Natural killer cell (primary cell): ENCODE measurements around the gene TNNT3. TPM values are rescaled to one million over a fixed set of nuclear protein-coding genes. Genes with fewer than 3 reads are reported as not detected.

ENCODE experiments used
- ATAC-seq, 3 donors: fragments of 150-1000 bp in 2 of 3; fragments of 200-7000 bp in 1 of 3; cut with Tn5 transposase; 1 replicate in 1 of 3; 2 replicates in 2 of 3; pipeline ENCODE4 v1.10.0; 2021; ENCODE audit warnings: mild to moderate bottlenecking in 2 of 3, moderate library complexity in 2 of 3
- DNase-seq, 2 donors: peaks; one replicate each; pipeline versions ENCODE4 v3.0.0 to v3.0.0-alpha.2; 2013 to 2021; ENCODE audit warnings: mixed read lengths in 1 of 2
- H3K27ac ChIP-seq: one replicate; pipeline ENCODE4 v1.5.1; 2013; ENCODE audit warnings: mild to moderate bottlenecking, low read length
- H3K27me3 ChIP-seq: one replicate; pipeline ENCODE4 v1.6.1; 2013; ENCODE audit warnings: low read length; ENCODE audit not compliant: control insufficient read depth, insufficient read depth
- H3K36me3 ChIP-seq: one replicate; pipeline ENCODE4 v1.6.1; 2013; ENCODE audit warnings: low read length; ENCODE audit not compliant: control insufficient read depth, insufficient read depth
- H3K4me1 ChIP-seq: one replicate; pipeline ENCODE4 v1.6.1; 2013; ENCODE audit warnings: low read length; ENCODE audit not compliant: control insufficient read depth, insufficient read depth
- H3K4me3 ChIP-seq: one replicate; pipeline ENCODE4 v1.5.1; 2013; ENCODE audit warnings: low read length
- H3K9me3 ChIP-seq: one replicate; pipeline ENCODE4 v1.6.1; 2013; ENCODE audit warnings: low read length; ENCODE audit not compliant: control insufficient read depth, insufficient read depth
- H3K27ac Mint-ChIP-seq, 2 donors: one replicate each; pipeline ENCODE4 v1.8.0; 2022; ENCODE audit warnings: mild to moderate bottlenecking in 2 of 2, mixed read lengths in 2 of 2, moderate library complexity in 1 of 2
- H3K27me3 Mint-ChIP-seq, 2 donors: one replicate each; pipeline ENCODE4 v1.8.0; 2022; ENCODE audit warnings: low read depth in 2 of 2, mixed read lengths in 2 of 2
- H3K36me3 Mint-ChIP-seq: one replicate; pipeline ENCODE4 v1.8.0; 2022; ENCODE audit warnings: mixed read lengths
- H3K4me1 Mint-ChIP-seq, 2 donors: one replicate each; pipeline ENCODE4 v1.8.0; 2022; ENCODE audit warnings: mixed read lengths in 2 of 2
- H3K4me3 Mint-ChIP-seq: one replicate; pipeline ENCODE4 v1.8.0; 2022; ENCODE audit warnings: mild to moderate bottlenecking, moderate library complexity, mixed read lengths
- H3K9me3 Mint-ChIP-seq, 2 donors: one replicate each; pipeline ENCODE4 v1.8.0; 2022; ENCODE audit warnings: mixed read lengths in 2 of 2
- CTCF ChIP-seq: fragments of 200-600 bp; IDR thresholded peaks from one replicate; pipeline ENCODE4 v1.8.0; 2022; ENCODE audit warnings: antibody characterized with exemption
- WGBS: methylation state at CpG from one replicate; pipeline ENCODE4 v1.1.7; 2013; ENCODE audit warnings: missing lambda C conversion rate; ENCODE audit not compliant: insufficient coverage; 5-methylcytosine and 5-hydroxymethylcytosine counted together
- intact Hi-C: fragments of 100-400 bp; cut with micrococcal nuclease; formaldehyde crosslinking; loops from one replicate; pipeline ENCODE4 v1.14.2; 2022
- total RNA-seq, 4 donors: library from RNA; stranded (reverse); fragments of 120-200 nt in 1 of 4; gene quantifications; one replicate each; pipeline versions ENCODE4 v1.2.3 to v1.2.4, GENCODE V29; 2013 to 2022

The TNNT3 gene
- total RNA-seq, 3 donors from 2014 or later (not counting 1 experiment from before 2014, with no cell fraction given) = 15.8 to 27.9 (median 26.2) TPM

- H3K27ac Mint-ChIP-seq = no peak overlapping the region
- no peaks in the 10 kb centered on the region for H3K27me3 Mint-ChIP-seq
- Histone ChIP-seq H3K27me3 (no peaks in the 10 kb centered on the region), H3K4me1 (no peaks in the 10 kb centered on the region), H3K9me3 (no peaks in the 10 kb centered on the region), H3K27ac (no peak overlapping the region), H3K36me3 (no peaks in the 10 kb centered on the region), H3K4me3 (no peak overlapping the region)
- H3K36me3 Mint-ChIP-seq = no peaks in the 10 kb centered on the region
- no peaks in the 10 kb centered on the region for H3K9me3 Mint-ChIP-seq
- WGBS = no CpG with 5 or more reads among the region's 23 CpGs
- H3K4me3 Mint-ChIP-seq = no peak overlapping the region
- DNase-seq = no peak
- no peaks in the 10 kb centered on the region for H3K4me1 Mint-ChIP-seq
- peak in 2 of 3 donors; percentile 71 to 89 for ATAC-seq
- intact Hi-C loops = no loop called here
- TF ChIP-seq CTCF = no peak
These were observed 34.2 kb downstream of the TNNT3 start for GRCh38 chr11:1953489-1954266.

GRCh38 chr11:1958367-1958766, 38.9 kb downstream of the TNNT3 start:
- no peak for ATAC-seq
- intact Hi-C loops = no loop called here
- no peaks in the 10 kb centered on the region for H3K36me3 ChIP-seq

DNA sequence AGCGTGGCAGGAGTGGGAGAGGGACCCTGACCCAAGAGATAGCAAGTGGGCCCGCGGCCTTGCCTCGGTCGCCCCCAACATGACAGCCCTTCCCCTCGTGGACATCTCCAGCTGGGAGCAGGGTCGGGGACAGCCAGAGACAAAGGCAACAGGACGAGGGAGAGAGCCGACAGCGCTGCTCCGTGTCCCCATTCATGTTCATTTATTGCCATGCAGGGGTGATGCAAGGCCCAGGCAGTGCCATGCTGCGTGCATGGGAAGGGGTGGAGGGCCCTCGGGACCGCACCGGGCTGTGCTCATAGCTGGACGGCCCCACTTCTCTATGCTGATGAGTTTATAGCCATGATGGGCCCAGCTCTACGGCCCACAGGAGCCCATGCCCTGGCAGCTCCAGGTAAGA, 40.3 kb downstream of the TNNT3 start:
- no peak for DNase-seq
- H3K4me1 Mint-ChIP-seq = no peaks in the 10 kb centered on the region
- WGBS = no CpG with 5 or more reads among the region's 17 CpGs

More at GRCh38 chr11:1958367-1958766, 38.9 kb downstream of the TNNT3 start:
- no CpG with 5 or more reads among the region's 18 CpGs for WGBS
- Mint-ChIP-seq H3K4me3 (no peak overlapping the region), H3K9me3 (no peaks in the 10 kb centered on the region), H3K27me3 (no peaks in the 10 kb centered on the region), H3K27ac (no peak overlapping the region), H3K36me3 (no peaks in the 10 kb centered on the region), H3K4me1 (no peaks in the 10 kb centered on the region)
- Histone ChIP-seq H3K27ac (no peak overlapping the region), H3K4me1 (no peaks in the 10 kb centered on the region), H3K9me3 (no peaks in the 10 kb centered on the region), H3K27me3 (no peaks in the 10 kb centered on the region), H3K4me3 (no peak overlapping the region)
- TF ChIP-seq CTCF = no peak
- no peak for DNase-seq

More for the DNA sequence above, 40.3 kb downstream of the TNNT3 start:
- no peaks in the 10 kb centered on the region for H3K36me3 ChIP-seq
- H3K27me3 ChIP-seq = no peaks in the 10 kb centered on the region
- H3K4me3 ChIP-seq = no peak overlapping the region
- H3K36me3 Mint-ChIP-seq = no peaks in the 10 kb centered on the region
- intact Hi-C loops = no loop called here
- no peak for ATAC-seq
- no peak for TF ChIP-seq CTCF
- H3K9me3 Mint-ChIP-seq = no peaks in the 10 kb centered on the region
- H3K27ac ChIP-seq = no peak overlapping the region
- H3K9me3 ChIP-seq = no peaks in the 10 kb centered on the region
- no peaks in the 10 kb centered on the region for H3K4me1 ChIP-seq
- no peak overlapping the region for H3K4me3 Mint-ChIP-seq
- H3K27ac Mint-ChIP-seq = no peak overlapping the region
- H3K27me3 Mint-ChIP-seq = no peaks in the 10 kb centered on the region
